ENCODE measurements around the gene TMEM271.

GRCh38 chr4:574346-575161 is 1.5 kb downstream of the TMEM271 start:
- TF ChIP-seq EZH2 (IDR thresholded peaks at IDR 0.05): peak; percentile 89
- TF ChIP-seq CTCF (IDR thresholded peaks at IDR 0.05): no peak
- TF ChIP-seq EZH2phosphoT487 (IDR thresholded peaks at IDR 0.05): peak; percentile 60

Data from neural progenitor cell (in vitro differentiated cells).